HUES64 (cell line): ENCODE data around the gene CGNL1.

Experiments
- H3K27ac ChIP-seq: 2 replicates; pipeline ENCODE4 v1.7.0; 2013; ENCODE audit warnings: low read depth, low read length, inconsistent platforms
- H3K27me3 ChIP-seq: 2 replicates; pipeline ENCODE4 v1.6.1; 2013; ENCODE audit warnings: mild to moderate bottlenecking, low read length; ENCODE audit not compliant: insufficient read depth
- H3K36me3 ChIP-seq: 2 replicates; pipeline ENCODE4 v1.6.1; 2013; ENCODE audit warnings: mild to moderate bottlenecking, low read length; ENCODE audit not compliant: insufficient read depth
- H3K4me1 ChIP-seq: 2 replicates; pipeline ENCODE4 v1.6.1; 2013; ENCODE audit warnings: mild to moderate bottlenecking, low read length, moderate library complexity; ENCODE audit not compliant: insufficient read depth
- H3K4me3 ChIP-seq: 2 replicates; pipeline ENCODE4 v1.5.1; 2013; ENCODE audit warnings: mild to moderate bottlenecking, low read length, moderate library complexity
- H3K9ac ChIP-seq: 2 replicates; pipeline ENCODE4 v1.6.1; 2013; ENCODE audit warnings: mild to moderate bottlenecking, low read depth, low read length
- H3K9me3 ChIP-seq: 2 replicates; pipeline ENCODE4 v1.6.1; 2013; ENCODE audit warnings: low read depth, low read length; ENCODE audit not compliant: insufficient read depth
- WGBS: fragments of 150-250, 120-280 bp; methylation state at CpG from one replicate; pipeline ENCODE4 v1.1.7; 2013; ENCODE audit warnings: missing lambda C conversion rate; 5-methylcytosine and 5-hydroxymethylcytosine counted together

The CGNL1 gene

GRCh38 chr15:57456559-57456958 lies 80.3 kb downstream of the CGNL1 start:
- no peaks in the 10 kb centered on the region for H3K9me3 ChIP-seq
- H3K4me3 ChIP-seq, result no peak overlapping the region
- no peaks in the 10 kb centered on the region for H3K27me3 ChIP-seq
- H3K36me3 ChIP-seq, result peaks cover 86% of the 10 kb centered on the region; the same call in 1 of the 2 replicates
- no peak overlapping the region for H3K27ac ChIP-seq
- H3K9ac ChIP-seq, result no peak overlapping the region
- no peaks in the 10 kb centered on the region for H3K4me1 ChIP-seq
- 89% methylated on average over 4 of the region's 4 CpGs for WGBS

- H3K9ac ChIP-seq, result no peak overlapping the region
- no peak overlapping the region for H3K4me3 ChIP-seq
- H3K9me3 ChIP-seq, result no peaks in the 10 kb centered on the region
- peaks cover 85% of the 10 kb centered on the region; the same call in 1 of the 2 replicates for H3K36me3 ChIP-seq
- H3K27ac ChIP-seq, result no peak overlapping the region
- H3K27me3 ChIP-seq, result no peaks in the 10 kb centered on the region
- 99% methylated on average over 3 of the region's 3 CpGs for WGBS
- H3K4me1 ChIP-seq, result no peaks in the 10 kb centered on the region
Observed at GRCh38 chr15:57457726-57458125, 81.4 kb downstream of the CGNL1 start.

GRCh38 chr15:57458356-57458781 lies 82.1 kb downstream of the CGNL1 start:
- Histone ChIP-seq H3K9ac (no peak overlapping the region), H3K36me3 (peaks cover 85% of the 10 kb centered on the region; the same call in 1 of the 2 replicates), H3K9me3 (no peaks in the 10 kb centered on the region), H3K27me3 (no peaks in the 10 kb centered on the region), H3K4me3 (no peak overlapping the region), H3K4me1 (no peaks in the 10 kb centered on the region), H3K27ac (no peak overlapping the region)
- 90% methylated on average over 7 of the region's 7 CpGs for WGBS

GRCh38 chr15:57460208-57460816 lies 84.0 kb downstream of the CGNL1 start:
- H3K27me3 ChIP-seq, result no peaks in the 10 kb centered on the region
- H3K4me1 ChIP-seq, result no peaks in the 10 kb centered on the region
- H3K27ac ChIP-seq, result no peak overlapping the region
- 89% methylated on average over 2 of the region's 3 CpGs for WGBS
- no peak overlapping the region for H3K4me3 ChIP-seq
- H3K36me3 ChIP-seq, result peaks cover 68% of the 10 kb centered on the region; the same call in 1 of the 2 replicates
- H3K9me3 ChIP-seq, result no peaks in the 10 kb centered on the region
- no peak overlapping the region for H3K9ac ChIP-seq

- no peaks in the 10 kb centered on the region for H3K9me3 ChIP-seq
- no peaks in the 10 kb centered on the region for H3K4me1 ChIP-seq
- H3K4me3 ChIP-seq, result no peak overlapping the region
- 92% methylated on average over 5 of the region's 5 CpGs for WGBS
- no peak overlapping the region for H3K27ac ChIP-seq
- no peak overlapping the region for H3K9ac ChIP-seq
- H3K36me3 ChIP-seq, result peaks cover 61% of the 10 kb centered on the region; the same call in 1 of the 2 replicates
- H3K27me3 ChIP-seq, result no peaks in the 10 kb centered on the region
Observed at GRCh38 chr15:57461541-57461940, 85.2 kb downstream of the CGNL1 start.

- 89% methylated on average over 2 of the region's 2 CpGs for WGBS
- no peak overlapping the region for H3K27ac ChIP-seq
- H3K4me1 ChIP-seq, result no peaks in the 10 kb centered on the region
- H3K36me3 ChIP-seq, result peaks cover 53% of the 10 kb centered on the region; the same call in 1 of the 2 replicates
- H3K4me3 ChIP-seq, result no peak overlapping the region
- no peaks in the 10 kb centered on the region for H3K27me3 ChIP-seq
- H3K9ac ChIP-seq, result no peak overlapping the region
- H3K9me3 ChIP-seq, result no peaks in the 10 kb centered on the region
Observed at GRCh38 chr15:57462381-57462780, 86.1 kb downstream of the CGNL1 start.

GRCh38 chr15:57463360-57463759 lies 87.1 kb downstream of the CGNL1 start:
- peaks cover 50% of the 10 kb centered on the region; the same call in 1 of the 2 replicates for H3K36me3 ChIP-seq
- 98% methylated on average over 7 of the region's 7 CpGs for WGBS

GRCh38 chr15:57464480-57464879 lies 88.2 kb downstream of the CGNL1 start:
- 89% methylated on average over 3 of the region's 3 CpGs for WGBS
- Histone ChIP-seq H3K4me1 (no peaks in the 10 kb centered on the region), H3K9ac (no peak overlapping the region), H3K36me3 (peaks cover 39% of the 10 kb centered on the region; the same call in 1 of the 2 replicates), H3K4me3 (no peak overlapping the region), H3K27me3 (no peaks in the 10 kb centered on the region), H3K27ac (no peak overlapping the region), H3K9me3 (no peaks in the 10 kb centered on the region)

More at GRCh38 chr15:57463360-57463759, 87.1 kb downstream of the CGNL1 start:
- Histone ChIP-seq H3K4me1 (no peaks in the 10 kb centered on the region), H3K4me3 (no peak overlapping the region), H3K9me3 (no peaks in the 10 kb centered on the region), H3K27me3 (no peaks in the 10 kb centered on the region), H3K9ac (no peak overlapping the region), H3K27ac (no peak overlapping the region)

- no peaks in the 10 kb centered on the region for H3K9me3 ChIP-seq
- WGBS, result 92% methylated on average over 3 of the region's 4 CpGs
Observed at GRCh38 chr15:57468486-57468885, 92.2 kb downstream of the CGNL1 start.

GRCh38 chr15:57470543-57470942 lies 94.2 kb downstream of the CGNL1 start:
- no peak overlapping the region for H3K27ac ChIP-seq
- WGBS, result 95% methylated on average over 3 of the region's 3 CpGs
- H3K9me3 ChIP-seq, result no peaks in the 10 kb centered on the region
- H3K4me1 ChIP-seq, result peaks cover under 1% of the 10 kb centered on the region; the same call in 1 of the 2 replicates
- H3K4me3 ChIP-seq, result no peak overlapping the region
- H3K27me3 ChIP-seq, result no peaks in the 10 kb centered on the region
- H3K36me3 ChIP-seq, result peaks cover 14% of the 10 kb centered on the region; the same call in 1 of the 2 replicates
- H3K9ac ChIP-seq, result no peak overlapping the region

More at GRCh38 chr15:57468486-57468885, 92.2 kb downstream of the CGNL1 start:
- no peak overlapping the region for H3K9ac ChIP-seq
- H3K36me3 ChIP-seq, result peaks cover 11% of the 10 kb centered on the region; the same call in 1 of the 2 replicates
- no peak overlapping the region for H3K27ac ChIP-seq
- H3K27me3 ChIP-seq, result no peaks in the 10 kb centered on the region
- no peaks in the 10 kb centered on the region for H3K4me1 ChIP-seq
- no peak overlapping the region for H3K4me3 ChIP-seq

GRCh38 chr15:57472861-57473260 lies 96.6 kb downstream of the CGNL1 start:
- WGBS, result 93% methylated on average over 2 of the region's 2 CpGs
- Histone ChIP-seq H3K4me3 (no peak overlapping the region), H3K9ac (no peak overlapping the region), H3K36me3 (peaks cover 10% of the 10 kb centered on the region; the same call in 1 of the 2 replicates), H3K27ac (no peak overlapping the region), H3K4me1 (peaks cover 19% of the 10 kb centered on the region; the same call in 1 of the 2 replicates), H3K9me3 (no peaks in the 10 kb centered on the region), H3K27me3 (no peaks in the 10 kb centered on the region)
